DND-41 (cell line): ENCODE results near the gene F11.

ENCODE experiments used
- ATAC-seq: fragments of 200-7000 bp; cut with Tn5 transposase; 3 replicates; pipeline ENCODE4 v1.9.1; 2021; ENCODE audit warnings: low read depth; ENCODE audit not compliant: insufficient read depth
- DNase-seq: peaks from one replicate; pipeline ENCODE4 v3.0.0-alpha.2; 2020
- H2AFZ ChIP-seq: 2 replicates; pipeline ENCODE4 v1.6.0; 2012; ENCODE audit warnings: low read depth, low read length
- H3K27ac ChIP-seq: 2 replicates; pipeline ENCODE4 v1.5.1; 2012; ENCODE audit warnings: low read length, inconsistent platforms
- H3K27me3 ChIP-seq: fragments of 200-600 bp; sonication (generic); 2 replicates; pipeline ENCODE4 v1.6.0; 2012; ENCODE audit warnings: low read length, mild to moderate bottlenecking, inconsistent platforms; ENCODE audit not compliant: insufficient read depth, poor library complexity
- H3K36me3 ChIP-seq: 2 replicates; pipeline ENCODE4 v1.5.1; 2012; ENCODE audit warnings: low read length, inconsistent platforms; ENCODE audit not compliant: insufficient read depth
- H3K4me1 ChIP-seq: 2 replicates; pipeline ENCODE4 v1.5.1; 2012; ENCODE audit warnings: mild to moderate bottlenecking, low read length; ENCODE audit not compliant: insufficient read depth
- H3K4me2 ChIP-seq: 2 replicates; pipeline ENCODE4 v1.6.0; 2012; ENCODE audit warnings: mild to moderate bottlenecking, moderate library complexity, low read length, inconsistent platforms; ENCODE audit not compliant: insufficient read depth
- H3K4me3 ChIP-seq, 2 experiments: fragments of 200-600 bp in 1 of 2; shearing (Covaris generic) in 1 of 2; 2 replicates each; pipeline ENCODE4 v1.5.1; 2012 to 2016; ENCODE audit warnings: inconsistent platforms in 2 of 2, low read length in 2 of 2, mild to moderate bottlenecking in 2 of 2, low read depth in 1 of 2, moderate library complexity in 1 of 2
- H3K79me2 ChIP-seq: 2 replicates; pipeline ENCODE4 v1.6.0; 2012; ENCODE audit warnings: low read length, inconsistent platforms; ENCODE audit not compliant: insufficient read depth
- H3K9ac ChIP-seq: 2 replicates; pipeline ENCODE4 v1.6.0; 2012; ENCODE audit warnings: low read depth, mild to moderate bottlenecking, inconsistent platforms, low read length, moderate library complexity
- H3K9me3 ChIP-seq: 2 replicates; pipeline ENCODE4 v1.5.1; 2012; ENCODE audit warnings: low read length, moderate library complexity, mild to moderate bottlenecking, inconsistent platforms; ENCODE audit not compliant: insufficient read depth, severe bottlenecking
- H4K20me1 ChIP-seq: 2 replicates; pipeline ENCODE4 v1.6.0; 2012; ENCODE audit warnings: low read length; ENCODE audit not compliant: insufficient read depth
- CTCF ChIP-seq: IDR thresholded peaks from 2 replicates; pipeline ENCODE4 v1.5.1; 2012; ENCODE audit warnings: borderline replicate concordance, low read length, moderate library complexity, mild to moderate bottlenecking; ENCODE audit not compliant: poor library complexity, severe bottlenecking; ENCODE audit errors: extremely low read depth
- EZH2 ChIP-seq: IDR thresholded peaks from 3 replicates; pipeline ENCODE4 v1.6.1; 2012; ENCODE audit warnings: borderline replicate concordance, low read depth, mild to moderate bottlenecking, moderate library complexity, low read length, inconsistent platforms; ENCODE audit not compliant: severe bottlenecking

Gene F11

DNA sequence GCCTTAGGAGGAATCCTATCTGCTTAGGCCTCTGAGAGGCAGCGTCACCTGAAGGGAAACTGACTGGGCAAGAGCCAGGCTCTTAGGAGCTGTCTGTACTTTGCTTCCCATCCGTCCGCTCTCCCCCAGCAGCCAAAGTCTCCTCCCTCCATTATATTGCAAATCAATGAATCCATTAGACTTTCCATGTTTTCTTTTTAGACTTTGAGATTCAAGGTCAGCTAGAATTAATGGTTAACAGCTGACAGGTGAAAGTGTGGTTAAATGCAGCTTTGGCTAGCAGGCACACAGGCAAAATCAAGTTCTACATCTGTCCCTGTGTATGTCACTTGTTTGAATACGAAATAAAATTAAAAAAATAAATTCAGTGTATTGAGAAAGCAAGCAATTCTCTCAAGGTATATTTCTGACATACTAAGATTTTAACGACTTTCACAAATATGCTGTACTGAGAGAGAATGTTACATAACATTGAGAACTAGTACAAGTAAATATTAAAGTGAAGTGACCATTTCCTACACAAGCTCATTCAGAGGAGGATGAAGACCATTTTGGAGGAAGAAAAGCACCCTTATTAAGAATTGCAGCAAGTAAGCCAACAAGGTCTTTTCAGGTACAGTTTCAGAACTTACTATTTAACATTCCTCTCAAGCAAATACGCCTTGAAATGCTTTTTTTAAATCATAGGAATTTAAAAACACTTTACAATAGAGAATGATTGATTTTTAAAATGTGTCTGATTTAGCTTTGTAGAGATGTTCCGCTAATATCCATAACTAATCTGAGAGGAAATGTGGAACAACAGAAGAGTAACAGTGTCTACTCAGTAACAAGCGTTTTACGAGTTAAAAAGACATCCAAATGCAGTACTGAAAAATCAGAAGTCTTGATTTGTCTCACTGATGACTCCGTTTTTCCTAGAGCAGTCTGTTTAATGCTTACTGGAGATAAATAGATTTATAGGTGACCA lies at the start of gene F11:
TSS of gene F11 (plus strand) at position 507 of the 970 bp plus-strand sequence. CDS start 948 bp downstream, outside the sequence.
- H3K79me2 ChIP-seq, result no peaks in the 10 kb centered on the region
- no peak within 1 kb of the TSS for H2AFZ ChIP-seq
- H4K20me1 ChIP-seq, result no peaks in the 10 kb centered on the region
- H3K4me2 ChIP-seq, result no peak within 1 kb of the TSS
- no peaks in the 10 kb centered on the region for H3K36me3 ChIP-seq
- no peaks in the 10 kb centered on the region for H3K4me1 ChIP-seq
- no peak for DNase-seq
- H3K4me3 ChIP-seq, result no peak within 1 kb of the TSS
- TF ChIP-seq EZH2, result no peak
- TF ChIP-seq CTCF, result no peak
- ATAC-seq, result no peak
- H3K27ac ChIP-seq, result no peak within 1 kb of the TSS
- no peaks in the 10 kb centered on the region for H3K27me3 ChIP-seq
- H3K9me3 ChIP-seq, result no peaks in the 10 kb centered on the region
- H3K9ac ChIP-seq, result no peak within 1 kb of the TSS

- ATAC-seq, result no peak
- no peak for DNase-seq
Measured at GRCh38 chr4:186216465-186217024, 49.4 kb upstream of the F11 start.

DNA sequence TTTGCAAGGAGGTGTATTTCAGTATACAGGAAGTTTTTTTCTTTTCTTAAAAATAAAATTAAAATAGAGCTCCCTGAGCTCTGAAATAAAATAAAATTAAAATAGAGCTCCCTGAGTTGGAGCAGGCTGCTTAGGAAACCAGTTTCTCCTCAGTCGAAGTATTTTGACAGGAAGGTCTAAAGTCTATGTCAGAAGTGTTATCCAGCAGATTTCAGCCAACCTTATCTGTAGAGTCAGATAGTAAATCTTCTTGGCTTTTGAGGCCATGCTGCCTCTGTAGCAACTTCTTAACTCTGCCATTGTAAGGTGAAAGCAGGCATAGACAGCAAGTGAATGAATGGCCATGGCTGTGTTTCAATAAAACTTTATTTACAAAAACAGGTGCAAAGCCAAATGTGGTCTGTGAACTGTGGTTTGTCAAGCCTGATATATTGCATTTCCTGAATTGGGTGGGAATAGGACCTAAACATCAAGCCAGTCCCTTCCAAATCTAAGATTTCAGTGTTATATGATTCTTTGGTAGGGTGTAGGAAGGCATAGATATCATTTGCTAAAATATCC lies 48.2 kb upstream of the F11 start:
- H4K20me1 ChIP-seq, result no peaks in the 10 kb centered on the region
- H2AFZ ChIP-seq, result no peak overlapping the region

More at GRCh38 chr4:186216465-186217024, 49.4 kb upstream of the F11 start:
- Histone ChIP-seq H3K27ac (no peak overlapping the region), H3K4me3 (no peak overlapping the region), H3K27me3 (no peaks in the 10 kb centered on the region), H3K4me2 (no peak overlapping the region), H3K79me2 (no peaks in the 10 kb centered on the region), H3K36me3 (no peaks in the 10 kb centered on the region), H2AFZ (no peak overlapping the region), H4K20me1 (no peaks in the 10 kb centered on the region), H3K9ac (no peak overlapping the region), H3K4me1 (no peaks in the 10 kb centered on the region), H3K9me3 (no peaks in the 10 kb centered on the region)
- TF ChIP-seq CTCF, result no peak
- no peak for TF ChIP-seq EZH2

More for the DNA sequence above, 48.2 kb upstream of the F11 start:
- no peak for TF ChIP-seq CTCF
- no peaks in the 10 kb centered on the region for H3K27me3 ChIP-seq
- H3K36me3 ChIP-seq, result no peaks in the 10 kb centered on the region
- ATAC-seq, result no peak
- H3K27ac ChIP-seq, result no peak overlapping the region
- no peak for DNase-seq
- no peak overlapping the region for H3K9ac ChIP-seq
- H3K4me3 ChIP-seq, result no peak overlapping the region
- no peaks in the 10 kb centered on the region for H3K79me2 ChIP-seq
- H3K9me3 ChIP-seq, result no peaks in the 10 kb centered on the region
- H3K4me1 ChIP-seq, result no peaks in the 10 kb centered on the region
- H3K4me2 ChIP-seq, result no peak overlapping the region
